Measurements from ENCODE around the gene ADSS2.
"Not testable (repeated sequence)": the region's sequence is repeated elsewhere in the genome, so short reads cannot be mapped to it uniquely, and the experiment has no call there.

Gene ADSS2

DNA sequence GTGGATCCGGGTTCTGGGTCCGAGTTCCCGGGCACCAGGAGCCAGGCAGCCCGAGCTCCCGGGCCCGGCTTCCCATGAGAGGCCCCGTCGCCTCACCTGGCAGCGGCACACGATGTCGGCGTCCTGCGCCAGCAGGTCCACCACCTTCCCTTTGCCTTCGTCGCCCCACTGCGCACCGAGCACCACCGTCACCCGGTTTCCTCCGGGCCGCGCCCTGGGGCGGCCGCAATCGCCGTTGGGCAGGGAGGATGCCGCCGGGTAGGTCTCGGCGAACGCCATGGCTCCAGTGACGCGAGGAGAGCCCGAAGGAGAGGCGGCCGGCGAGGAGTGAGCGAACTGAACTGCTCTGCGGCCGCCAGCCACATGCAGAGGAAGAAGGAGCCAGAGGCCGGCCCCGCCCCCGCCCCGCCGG, at the start of gene ADSS2:
Gene ADSS2, minus strand, starts transcription at position 371 of the 412 bp plus-strand sequence. Its CDS starts 92 bp downstream, at position 279.
- DNase-seq (ENCODE audit: low read depth in 2 of 2), result no peak

DNA sequence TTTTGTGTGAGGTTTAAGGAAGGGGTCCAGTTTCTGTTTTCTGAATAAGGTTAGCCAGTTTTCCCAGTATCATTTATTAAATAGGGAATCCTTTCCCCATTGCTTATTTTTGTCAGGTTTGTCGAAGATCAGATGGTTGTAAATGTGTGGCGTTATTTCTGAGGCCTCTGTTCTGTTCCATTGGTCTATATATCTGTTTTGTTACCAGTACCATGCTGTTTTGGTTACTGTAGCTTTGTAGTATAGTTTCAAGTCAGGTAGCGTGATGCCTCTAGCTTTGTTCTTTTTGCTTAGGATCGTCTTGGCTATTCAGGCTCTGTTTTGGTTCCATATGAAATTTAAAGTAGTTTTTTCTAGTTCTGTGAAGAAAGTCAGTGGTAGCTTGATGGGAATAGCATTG, 48.8 kb upstream of the ADSS2 start:
- DNase-seq (ENCODE audit: low read depth in 2 of 2), result not testable (repeated sequence)

DNA sequence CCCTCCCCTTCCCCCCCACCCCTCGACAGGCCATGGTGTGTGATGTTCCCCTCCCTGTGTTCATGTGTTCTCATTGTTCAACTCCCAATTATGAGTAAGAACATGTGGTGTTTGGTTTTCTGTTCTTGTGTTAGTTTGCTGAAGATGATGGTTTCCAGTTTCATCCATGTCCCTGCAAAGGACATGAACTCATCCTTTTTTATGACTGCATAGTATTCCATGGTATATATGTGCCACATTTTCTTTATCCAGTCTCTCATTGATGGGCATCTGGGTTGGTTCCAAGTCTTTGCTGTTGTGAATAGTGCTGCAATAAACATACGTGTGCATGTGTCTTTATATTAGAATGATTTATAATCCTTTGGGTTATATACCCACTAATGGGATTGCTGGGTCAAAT, 47.8 kb upstream of the ADSS2 start:
- not testable (repeated sequence) for DNase-seq (ENCODE audit: low read depth in 2 of 2)

DNA sequence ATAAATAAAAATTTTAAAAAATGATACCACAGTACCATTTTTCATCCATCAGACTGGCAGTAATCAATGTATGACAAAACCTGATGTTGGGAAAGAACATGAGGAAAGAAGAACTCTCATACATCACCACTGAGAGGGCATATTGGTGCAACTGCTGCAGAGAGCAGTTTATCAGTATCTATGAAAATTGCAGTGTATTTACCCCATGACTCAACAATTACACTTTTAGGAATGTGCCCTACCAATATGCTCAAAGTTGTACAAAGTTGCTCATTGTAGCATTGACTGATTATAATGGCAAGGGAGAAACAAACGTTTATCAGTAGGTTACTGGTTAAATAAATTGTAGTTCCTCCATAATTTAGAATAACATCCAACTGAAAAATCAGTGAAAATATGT, 46.1 kb upstream of the ADSS2 start:
- no peak for DNase-seq (ENCODE audit: low read depth in 2 of 2)

DNA sequence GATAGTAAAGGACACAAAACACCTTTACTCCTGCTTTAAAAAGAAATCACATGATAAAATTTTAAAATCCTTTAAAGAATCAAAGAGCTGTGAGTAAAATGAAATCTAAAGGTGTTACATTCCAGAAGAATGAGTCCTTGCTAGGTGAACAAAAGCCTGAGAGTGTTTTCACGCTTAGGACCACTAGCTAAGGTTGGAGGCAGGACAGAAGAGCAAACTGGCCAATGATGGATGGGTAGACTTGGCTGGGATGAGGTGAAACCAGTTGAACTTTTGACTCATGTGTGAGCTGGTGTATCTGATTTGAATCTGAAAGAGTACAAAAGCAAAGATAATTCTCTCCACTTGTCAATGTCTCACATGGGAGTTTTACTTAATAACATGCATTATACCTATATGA, 44.5 kb upstream of the ADSS2 start:
- DNase-seq (ENCODE audit: low read depth in 2 of 2), result no peak

DNA sequence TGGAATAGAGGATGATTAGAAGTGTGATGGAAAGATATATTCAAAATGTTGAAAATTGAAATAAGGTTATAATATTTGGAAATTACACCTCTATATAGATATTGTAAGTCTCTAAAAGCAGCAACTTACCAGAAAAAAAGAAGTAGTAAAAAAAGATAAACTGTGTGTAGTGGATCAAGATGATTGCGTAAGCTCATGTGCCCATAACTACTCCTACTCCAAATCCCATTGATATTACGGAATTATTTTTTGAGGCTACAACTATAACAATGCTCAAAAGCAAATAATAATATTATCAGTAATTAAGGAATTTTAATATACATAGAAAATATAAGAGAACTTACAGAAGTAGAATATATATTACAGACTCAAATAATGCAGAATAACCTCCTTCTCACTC, 42.9 kb upstream of the ADSS2 start:
- no peak for DNase-seq (ENCODE audit: low read depth in 2 of 2)

DNA sequence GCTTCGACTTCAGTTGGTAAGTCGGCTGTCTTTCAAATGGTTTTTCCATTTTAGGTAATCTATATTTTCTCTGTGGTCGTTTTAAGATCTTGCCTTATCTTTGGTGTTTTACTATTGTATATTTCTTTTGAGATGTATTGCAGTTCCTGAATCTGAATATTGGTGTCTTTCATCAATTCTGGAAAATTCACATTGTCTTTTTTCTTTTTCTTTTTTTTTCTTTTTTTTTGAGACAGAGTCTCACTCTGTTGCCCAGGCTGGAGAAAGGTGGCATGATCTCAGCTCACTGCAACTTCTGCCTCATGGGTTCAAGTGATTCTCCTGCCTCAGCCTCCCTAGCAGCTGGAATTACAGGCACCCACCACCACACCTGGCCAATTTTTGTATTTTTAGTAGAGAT, 33.3 kb upstream of the ADSS2 start:
- not testable (repeated sequence) for DNase-seq (ENCODE audit: low read depth in 2 of 2)

DNA sequence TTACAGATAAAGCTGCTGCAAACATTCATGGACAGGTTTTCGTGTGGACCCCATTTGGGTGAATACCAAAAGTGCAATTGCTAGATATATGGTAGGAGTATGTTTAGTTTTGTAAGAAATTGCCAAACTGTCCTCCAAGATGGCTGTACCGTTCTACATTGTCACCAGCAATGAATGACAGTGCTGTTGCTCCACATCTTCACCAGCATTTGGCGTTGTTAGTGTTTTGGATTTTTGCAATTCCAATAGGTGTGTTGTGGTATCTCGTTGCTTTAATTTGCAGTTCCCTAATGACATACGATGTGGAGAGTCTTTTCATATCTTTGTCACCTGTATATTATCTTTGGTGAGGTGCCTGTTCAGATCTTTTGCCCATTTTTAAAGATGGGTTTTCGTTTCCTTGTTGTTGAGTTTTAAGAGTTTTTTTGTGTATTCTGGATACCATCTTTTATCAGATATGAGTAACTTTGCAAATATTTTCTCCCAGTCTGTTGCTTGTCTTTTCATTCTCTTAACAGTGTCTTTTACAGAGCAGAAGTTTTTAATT, 21.4 kb upstream of the ADSS2 start:
- no peak for DNase-seq (ENCODE audit: low read depth in 2 of 2)

DNA sequence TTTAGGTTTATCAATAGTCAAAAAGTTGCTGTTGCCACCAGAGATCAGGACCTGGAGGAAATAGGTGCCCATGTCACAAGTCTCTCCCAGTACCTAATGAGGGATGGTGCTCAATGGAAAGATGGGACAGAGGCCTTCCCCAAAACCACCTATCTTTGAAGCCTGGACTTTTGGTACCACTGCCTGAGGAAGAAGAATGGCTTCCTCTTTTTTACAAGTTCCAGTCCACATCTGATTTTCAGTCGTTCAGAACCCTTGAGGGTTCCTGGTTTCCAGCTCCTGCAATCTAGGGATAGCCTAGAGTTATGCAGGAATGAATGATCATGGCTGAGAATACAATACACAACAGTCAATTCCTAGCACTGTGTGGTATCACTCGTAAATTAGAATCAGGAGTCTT, 15.0 kb upstream of the ADSS2 start:
- no peak for DNase-seq (ENCODE audit: low read depth in 2 of 2)

DNA sequence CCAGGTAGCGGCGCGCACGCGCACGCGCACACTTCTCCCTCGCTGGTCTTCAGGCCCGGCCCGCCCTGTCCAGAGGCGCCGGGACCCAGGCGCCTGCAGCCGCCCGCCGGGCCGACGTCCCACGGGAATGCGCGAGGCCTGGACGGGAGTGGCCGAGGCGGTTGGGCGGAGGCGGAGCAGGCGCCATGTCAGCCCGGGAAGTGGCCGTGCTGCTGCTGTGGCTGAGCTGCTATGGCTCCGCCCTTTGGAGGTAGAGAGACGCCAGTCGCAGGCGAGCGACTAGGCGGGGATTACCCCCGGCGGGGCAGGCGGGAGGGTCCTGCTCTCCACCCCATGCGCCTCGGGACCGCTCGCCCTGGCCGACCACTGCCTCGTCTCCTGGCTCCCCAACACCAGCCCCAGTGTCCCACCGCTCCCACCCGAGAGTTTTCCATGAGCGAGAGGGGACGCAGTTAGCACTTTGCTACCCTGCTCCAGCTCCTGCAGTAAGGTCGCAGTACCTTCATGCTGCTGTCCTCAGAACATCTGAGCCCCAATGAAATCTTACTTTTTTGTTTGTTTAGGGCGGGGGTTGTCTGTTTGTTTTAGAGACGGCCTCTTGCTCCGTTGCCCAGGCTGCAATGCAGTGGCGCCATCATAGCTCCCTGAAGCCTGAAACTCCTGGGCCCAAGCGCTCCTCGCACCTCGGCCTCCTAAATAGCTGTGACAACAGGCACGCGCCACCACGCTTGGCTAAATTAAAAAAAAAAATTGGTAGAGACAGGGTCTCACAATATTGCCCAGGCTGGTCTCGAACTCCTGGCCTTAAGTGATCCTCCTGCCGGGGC, 9.7 kb upstream of the ADSS2 start, which contains the start of gene CATSPERE:
Gene CATSPERE, plus strand, starts transcription at position 29 of the 827 bp plus-strand sequence. Its CDS starts 157 bp downstream, at position 186.
- peak in 1 of 2 experiments; percentile 41 for DNase-seq (ENCODE audit: low read depth in 2 of 2)

DNA sequence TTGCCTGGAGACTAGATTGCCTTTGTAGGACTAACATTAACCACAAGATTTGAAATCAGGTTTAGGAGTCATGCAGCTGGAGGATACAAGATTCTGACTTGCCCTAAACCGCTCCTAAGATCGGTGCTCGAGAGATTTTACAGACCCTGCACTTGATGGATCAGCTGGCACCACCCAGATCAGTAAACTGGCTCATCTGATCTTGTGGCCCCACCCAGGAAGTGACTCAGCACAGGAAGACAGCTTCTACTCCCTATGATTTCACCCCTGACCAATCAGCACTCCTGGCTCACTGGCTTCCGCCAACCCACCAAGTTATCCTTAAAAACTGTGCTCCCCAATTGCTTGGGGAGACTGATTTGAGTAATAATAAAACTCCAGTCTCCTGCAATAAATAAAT, 8.5 kb upstream of the ADSS2 start:
- DNase-seq (ENCODE audit: low read depth in 2 of 2), result no peak

DNA sequence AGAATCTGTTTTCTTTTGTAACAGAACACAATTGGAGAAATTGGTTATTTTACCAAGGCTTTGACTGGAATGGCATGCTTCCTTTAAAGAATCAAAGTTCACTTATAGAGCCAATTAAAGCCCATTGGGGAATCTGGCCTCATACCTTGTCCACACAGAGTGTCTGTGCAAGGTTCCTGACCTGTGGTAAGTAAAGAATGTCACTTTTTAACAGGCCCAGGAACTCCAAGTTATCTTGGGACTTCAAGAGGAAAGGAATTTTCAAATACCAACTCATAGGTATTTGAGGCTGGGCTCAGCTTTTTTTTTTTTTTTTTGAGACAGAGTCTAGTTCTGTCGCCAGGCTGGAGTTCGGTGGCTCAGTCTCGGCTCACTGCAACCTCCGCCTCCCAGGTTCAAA, 7.1 kb upstream of the ADSS2 start:
- no peak for DNase-seq (ENCODE audit: low read depth in 2 of 2)

DNA sequence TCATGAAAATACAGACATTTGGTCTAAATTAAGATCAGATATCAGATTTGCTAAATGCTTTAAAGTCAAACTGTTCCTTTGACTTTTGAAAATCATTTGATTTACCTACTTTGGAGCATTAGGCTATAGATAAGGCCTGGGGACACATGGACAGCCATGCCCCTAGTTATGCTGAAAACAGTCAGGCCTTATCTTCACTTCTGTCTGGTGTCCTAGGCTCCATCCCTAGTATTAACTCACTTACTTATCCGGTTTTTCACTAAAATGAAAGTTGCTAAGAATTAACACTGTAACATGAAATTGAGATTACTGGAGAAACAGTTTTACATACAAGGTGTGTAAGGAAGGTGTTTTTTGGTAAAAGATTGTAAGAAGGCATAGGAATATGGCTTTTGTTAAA, 4.9 kb upstream of the ADSS2 start:
- no peak for DNase-seq (ENCODE audit: low read depth in 2 of 2)

DNA sequence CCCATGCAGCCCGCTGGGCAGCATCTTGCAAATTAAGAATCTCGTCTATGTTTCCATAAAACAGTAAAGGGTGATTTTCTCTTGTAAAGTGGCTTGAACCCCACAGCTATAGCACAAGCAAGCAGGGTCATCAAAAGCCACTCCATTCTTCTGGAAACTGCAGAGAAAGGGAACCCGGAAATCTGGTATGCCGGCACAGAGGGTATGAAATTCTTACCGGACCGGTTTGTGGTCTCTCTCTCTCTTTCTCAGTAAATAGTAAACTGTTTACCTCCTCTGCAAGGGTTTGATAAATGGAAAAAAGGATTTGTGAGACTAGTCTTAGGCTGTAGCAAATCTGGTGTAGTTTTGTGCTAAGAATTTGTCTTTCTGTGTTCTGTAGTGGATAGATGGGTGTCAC, 2.7 kb upstream of the ADSS2 start:
- DNase-seq (ENCODE audit: low read depth in 2 of 2), result no peak

DNA sequence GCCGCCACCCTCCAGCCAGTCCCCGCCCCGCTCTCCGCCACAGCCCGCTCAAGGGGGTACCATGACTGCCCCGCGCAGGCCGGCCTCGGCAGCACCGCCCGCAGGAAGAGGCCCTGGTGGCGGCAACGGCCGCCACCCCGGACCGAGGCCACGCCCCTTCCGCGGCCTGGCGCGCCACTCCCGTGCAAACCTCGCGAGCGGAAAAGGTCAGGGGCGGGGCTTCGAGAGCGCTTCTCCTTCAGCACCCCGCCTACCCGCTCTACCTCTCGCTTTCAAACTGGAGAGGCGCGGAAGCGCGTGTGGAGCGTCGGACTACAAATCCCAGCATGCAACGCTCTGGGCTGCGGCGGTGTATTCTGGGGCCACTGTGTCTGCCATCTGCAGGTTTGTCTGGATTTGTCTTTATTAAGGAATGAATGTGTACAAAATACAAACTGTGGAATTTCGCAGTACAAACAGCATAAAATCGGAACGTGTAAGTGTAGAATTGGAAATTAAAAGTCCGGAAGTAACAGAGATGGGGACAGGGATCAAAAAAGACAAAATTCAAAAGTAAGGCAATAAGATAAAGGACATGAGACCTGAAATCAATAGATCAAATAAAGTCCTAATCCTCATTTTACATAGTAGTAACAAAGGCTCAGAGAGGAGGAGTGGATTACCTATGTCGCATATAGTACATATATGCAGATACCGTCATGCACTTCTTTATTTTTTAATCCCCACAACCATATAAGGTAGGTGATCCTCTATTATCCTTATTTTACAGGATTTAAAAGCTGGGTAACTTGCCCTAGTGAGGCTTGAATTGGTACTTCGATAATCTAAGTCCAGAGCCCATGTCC, 464 bp upstream of the ADSS2 start:
- DNase-seq (ENCODE audit: low read depth in 2 of 2), result peak; percentile 99

DNA sequence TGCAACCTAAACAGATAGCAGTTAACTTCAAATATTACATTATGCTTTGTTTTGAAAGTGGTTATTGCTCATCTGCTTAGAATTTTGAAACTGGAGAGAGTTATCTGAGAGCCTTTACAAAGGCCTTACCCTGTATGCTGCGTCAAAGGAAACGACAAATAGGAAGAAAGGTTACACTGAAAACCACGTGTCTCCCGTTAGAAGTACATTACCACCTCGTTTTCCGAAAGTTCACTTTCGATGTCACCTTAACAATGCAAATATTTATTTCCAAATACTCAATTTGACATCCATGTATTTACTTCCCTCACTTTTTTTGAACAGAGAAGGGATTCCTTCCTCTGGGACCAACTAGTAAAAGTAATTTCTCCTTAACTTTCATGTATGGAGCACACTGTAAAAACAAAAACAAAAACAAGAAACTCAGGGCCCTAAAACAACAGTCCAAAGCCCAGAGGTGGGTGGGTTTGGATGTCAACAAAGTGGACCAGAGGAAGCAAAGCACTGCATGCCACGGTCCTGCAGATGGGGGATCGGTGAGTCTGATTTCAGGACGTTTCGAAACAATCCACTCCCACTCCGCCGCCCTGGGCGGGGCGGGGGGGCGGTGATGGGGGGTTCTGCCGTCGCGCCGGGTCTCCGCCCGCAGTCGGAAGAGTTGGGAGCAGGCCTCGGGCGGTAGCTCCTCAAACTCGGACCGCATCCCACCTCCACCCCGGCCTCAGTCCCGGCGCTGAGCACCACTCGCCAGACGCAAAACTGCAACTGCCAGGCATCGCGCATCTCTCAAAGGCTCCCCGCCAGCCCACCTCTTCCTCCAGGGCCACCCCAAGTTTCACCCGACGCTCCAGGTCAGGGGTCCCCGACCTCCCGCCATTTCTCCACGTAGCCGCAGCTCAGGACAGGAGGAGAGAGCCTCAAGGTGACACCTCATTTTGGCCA, 841 bp downstream of the ADSS2 start:
- DNase-seq (ENCODE audit: low read depth in 2 of 2), result peak in 1 of 2 experiments; percentile 20

DNA sequence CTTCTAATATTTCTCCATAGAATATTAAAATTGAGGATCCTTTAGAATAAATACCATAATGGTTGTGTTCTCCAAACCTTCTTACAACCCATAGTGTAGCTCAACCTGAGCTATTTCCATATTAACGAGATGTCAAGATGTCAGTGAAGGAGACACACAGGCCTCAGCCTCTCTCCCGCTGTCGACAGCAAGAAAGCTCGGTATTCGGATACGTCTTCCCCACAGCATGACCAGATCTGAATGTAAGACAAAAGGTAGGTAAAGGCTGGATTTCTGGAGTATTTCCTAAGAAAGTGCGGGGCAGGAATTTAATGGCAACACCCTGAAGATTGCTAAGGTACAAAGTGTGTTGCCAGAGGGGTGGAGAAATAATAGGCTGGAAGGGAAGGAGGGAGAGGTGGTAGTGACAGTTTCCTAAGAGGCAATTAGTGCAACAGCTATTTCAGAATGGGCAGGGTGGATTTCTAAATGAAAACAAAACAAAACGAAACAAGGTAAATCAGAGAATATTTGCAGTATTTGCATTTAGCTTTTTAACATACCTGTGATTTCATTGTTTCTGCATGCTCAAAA, 1.7 kb downstream of the ADSS2 start:
- DNase-seq (ENCODE audit: low read depth in 2 of 2), result no peak

DNA sequence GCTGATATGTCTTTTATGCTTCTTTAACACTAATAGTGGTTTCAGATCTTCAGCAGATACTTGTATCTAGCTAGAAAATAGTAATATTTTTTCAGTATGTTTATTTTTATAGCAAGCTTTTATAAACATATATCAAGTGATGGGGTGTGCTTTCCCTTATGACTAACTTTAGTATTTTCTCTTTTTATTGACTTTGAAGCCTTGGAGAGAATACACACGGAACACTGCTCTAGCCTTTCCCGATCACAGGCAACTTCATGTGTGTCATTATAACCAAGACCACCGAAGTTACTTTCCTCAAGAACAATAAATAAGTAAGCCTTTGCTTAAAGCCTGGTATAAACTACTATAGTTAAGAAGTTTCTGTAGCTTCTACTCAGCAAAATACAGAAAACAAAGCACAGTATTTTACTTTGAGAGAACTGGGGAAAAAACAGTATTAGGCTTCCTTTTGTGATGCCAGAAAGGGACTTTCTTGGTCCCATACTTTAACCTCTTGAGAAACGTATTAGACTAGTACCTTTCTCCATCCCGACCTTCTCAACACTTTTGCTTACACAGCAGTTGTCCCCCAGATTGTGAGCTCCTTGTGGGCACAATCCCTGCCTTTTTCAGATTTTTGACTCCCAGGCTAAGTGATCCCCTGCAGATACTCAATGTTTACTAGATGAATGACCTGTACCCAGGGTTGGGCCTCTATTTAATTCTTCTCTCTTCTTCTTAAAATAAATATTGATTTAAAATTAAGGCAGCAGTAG, 3.3 kb downstream of the ADSS2 start:
- DNase-seq (ENCODE audit: low read depth in 2 of 2), result no peak

DNA sequence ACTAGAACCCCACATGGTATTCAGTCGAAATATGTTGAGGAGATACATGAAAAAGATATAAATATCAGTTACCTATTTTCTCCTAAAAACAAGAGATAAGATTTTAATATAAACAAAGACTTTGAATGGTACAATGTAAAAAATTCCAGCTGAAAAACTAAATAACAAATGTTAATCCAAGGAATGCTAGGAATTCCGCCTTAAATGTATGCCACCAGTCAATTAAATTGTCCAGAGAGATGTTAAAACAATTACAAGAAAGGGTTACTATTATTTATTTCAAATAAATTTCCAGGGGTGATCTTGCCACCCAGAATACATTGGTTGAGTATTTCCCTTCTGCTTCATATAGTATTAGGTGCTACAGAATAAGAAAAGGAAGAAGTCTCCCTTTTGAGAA, 4.2 kb downstream of the ADSS2 start:
- no peak for DNase-seq (ENCODE audit: low read depth in 2 of 2)

DNA sequence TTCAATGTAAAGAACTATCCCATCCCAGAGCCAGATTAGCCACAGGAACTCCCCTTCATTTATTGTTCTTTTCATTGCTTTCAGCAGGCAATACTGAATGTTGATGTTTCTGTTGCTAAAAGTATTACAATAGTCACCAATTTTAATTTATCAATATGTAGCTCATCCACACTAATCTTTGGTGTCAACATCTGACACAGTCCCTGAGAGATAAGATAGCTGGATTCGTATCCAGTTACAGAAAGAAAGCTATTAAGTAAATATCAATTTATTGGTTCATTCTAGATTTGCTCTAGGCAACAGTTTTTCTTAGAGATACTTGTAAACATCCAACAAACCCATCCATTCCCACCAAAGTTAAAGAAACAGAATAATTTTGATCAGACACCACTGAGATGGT, 4.7 kb downstream of the ADSS2 start:
- no peak for DNase-seq (ENCODE audit: low read depth in 2 of 2)

All from fibroblast of skin of left biceps (primary cell).